Astrocyte (in vitro differentiated cells and primary cell): ENCODE data around the gene PHAX.

Source experiments
- CTCF ChIP-seq: IDR thresholded peaks from 2 replicates; pipeline ENCODE4 v1.5.1; 2011; ENCODE audit warnings: low read depth, mild to moderate bottlenecking, inconsistent platforms, low read length, moderate library complexity; ENCODE audit not compliant: insufficient read depth
- EZH2 ChIP-seq: IDR thresholded peaks from 2 replicates; pipeline ENCODE4 v1.6.1; 2012; ENCODE audit warnings: mild to moderate bottlenecking, low read length, inconsistent platforms; ENCODE audit not compliant: insufficient read depth

- no peak for TF ChIP-seq CTCF
- no peak for TF ChIP-seq EZH2
Measured at GRCh38 chr5:126552614-126553013, 48.1 kb upstream of the PHAX start.
